Measurements from ENCODE around the gene TRNAU1AP. TPM values are rescaled to one million over a fixed set of nuclear protein-coding genes. Genes with fewer than 3 reads are reported as not detected.

The TRNAU1AP gene
- polyA plus RNA-seq, 1 donor = 25.6 TPM

GRCh38 chr1:28604962-28605361, 52.1 kb downstream of the TRNAU1AP start:
- DNase-seq = no peak

DNA sequence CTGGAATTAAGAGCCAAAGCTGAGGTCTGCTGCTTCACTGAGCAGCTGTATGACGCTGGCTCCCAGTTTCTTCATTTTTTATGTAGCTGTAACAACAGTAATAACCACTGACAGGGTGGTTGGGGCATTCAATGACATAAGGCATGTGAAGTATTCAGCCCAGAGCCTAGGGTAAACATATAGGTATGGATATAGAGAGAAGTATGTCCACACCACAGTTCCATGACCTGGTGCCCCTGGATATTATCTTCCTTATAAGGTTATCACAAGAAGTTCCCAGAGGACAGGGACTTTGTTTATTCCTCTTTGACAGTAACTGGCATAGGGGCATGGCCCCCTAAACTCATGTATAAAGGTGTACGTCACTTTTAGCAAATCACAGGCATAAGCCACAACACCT, 53.9 kb downstream of the TRNAU1AP start:
- no peak for DNase-seq

GRCh38 chr1:28613175-28613574, 60.3 kb downstream of the TRNAU1AP start:
- no peak for DNase-seq

Other genes with a start within 250 kb of the TRNAU1AP start
- gene MED18, start 224.0 kb upstream of the TRNAU1AP start, polyA plus RNA-seq (ENCODE audit: insufficient read length) = 22.1 TPM
- 105 TPM for gene PHACTR4, start 183.3 kb upstream of the TRNAU1AP start, polyA plus RNA-seq (ENCODE audit: insufficient read length)
- gene RCC1, start 47.0 kb upstream of the TRNAU1AP start, polyA plus RNA-seq (ENCODE audit: insufficient read length) = 41.3 TPM
- 2.0 TPM for gene RAB42, start 39.2 kb downstream of the TRNAU1AP start, polyA plus RNA-seq (ENCODE audit: insufficient read length)
- 28.4 TPM for gene TAF12, start 90.0 kb downstream of the TRNAU1AP start, polyA plus RNA-seq (ENCODE audit: insufficient read length)
- gene RNU11, start 95.5 kb downstream of the TRNAU1AP start, polyA plus RNA-seq (ENCODE audit: insufficient read length) = not detected
- gene GMEB1, start 115.7 kb downstream of the TRNAU1AP start, polyA plus RNA-seq (ENCODE audit: insufficient read length) = 20.6 TPM
- 104 TPM for gene YTHDF2, start 183.9 kb downstream of the TRNAU1AP start, polyA plus RNA-seq (ENCODE audit: insufficient read length)